ENCODE results near the gene GNAQ.
A peak's percentile ranks its signal among the peaks of the same experiment; 100 is the strongest.
"Not testable (repeated sequence)": the region's sequence is repeated elsewhere in the genome, so short reads cannot be mapped to it uniquely, and the experiment has no call there.

GNAQ gene

DNA sequence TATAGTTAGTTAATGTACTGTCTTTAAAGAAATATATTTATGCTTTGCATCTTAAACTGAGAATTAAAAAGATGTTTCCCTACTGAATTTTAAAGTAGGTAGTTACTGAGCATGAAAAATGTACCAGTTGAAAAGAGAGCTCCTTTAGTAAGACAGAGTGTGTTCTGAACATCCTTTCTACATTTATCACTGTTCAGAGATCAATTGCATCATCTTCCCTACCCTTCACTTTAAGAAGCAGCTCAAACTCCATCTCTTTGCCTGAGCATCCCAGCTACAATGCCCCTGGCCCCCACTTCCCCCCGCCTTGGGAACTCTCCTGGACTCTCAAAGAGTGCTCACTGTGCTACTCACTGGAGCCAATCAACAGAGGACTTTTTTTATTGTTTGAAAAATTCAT lies 164.7 kb downstream of the GNAQ start:
- no peak for DNase-seq

DNA sequence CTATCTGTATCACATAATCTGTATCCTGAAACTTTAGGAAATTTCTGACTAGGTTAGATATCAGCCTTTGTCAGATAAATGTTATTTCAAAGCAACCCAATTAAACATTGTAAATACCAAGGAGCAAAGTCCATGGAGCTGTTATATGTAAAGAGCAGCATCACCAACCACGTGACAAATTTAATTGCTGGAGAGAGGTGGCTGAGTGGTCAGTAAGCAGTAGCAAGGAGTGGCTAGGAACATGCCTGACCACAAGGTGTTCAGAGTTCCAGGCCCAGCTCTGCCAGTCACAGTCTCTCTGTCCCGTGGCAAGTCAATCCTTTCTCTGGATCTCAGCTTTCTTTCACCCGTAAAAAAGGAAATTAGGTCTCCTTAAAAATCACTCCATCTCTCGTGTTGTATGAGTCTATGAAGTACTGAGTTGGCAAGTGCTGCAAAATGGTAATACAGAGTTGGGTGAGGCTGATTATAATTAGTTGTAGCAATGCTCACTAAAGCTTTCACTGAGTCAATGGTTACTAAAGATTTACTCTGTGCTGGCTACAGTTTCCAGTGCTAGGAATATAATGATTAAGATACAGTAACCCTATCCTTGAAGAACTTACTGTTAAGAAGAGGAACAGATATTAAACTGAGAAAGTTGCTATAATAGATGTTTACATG lies 166.1 kb downstream of the GNAQ start:
- DNase-seq: no peak

DNA sequence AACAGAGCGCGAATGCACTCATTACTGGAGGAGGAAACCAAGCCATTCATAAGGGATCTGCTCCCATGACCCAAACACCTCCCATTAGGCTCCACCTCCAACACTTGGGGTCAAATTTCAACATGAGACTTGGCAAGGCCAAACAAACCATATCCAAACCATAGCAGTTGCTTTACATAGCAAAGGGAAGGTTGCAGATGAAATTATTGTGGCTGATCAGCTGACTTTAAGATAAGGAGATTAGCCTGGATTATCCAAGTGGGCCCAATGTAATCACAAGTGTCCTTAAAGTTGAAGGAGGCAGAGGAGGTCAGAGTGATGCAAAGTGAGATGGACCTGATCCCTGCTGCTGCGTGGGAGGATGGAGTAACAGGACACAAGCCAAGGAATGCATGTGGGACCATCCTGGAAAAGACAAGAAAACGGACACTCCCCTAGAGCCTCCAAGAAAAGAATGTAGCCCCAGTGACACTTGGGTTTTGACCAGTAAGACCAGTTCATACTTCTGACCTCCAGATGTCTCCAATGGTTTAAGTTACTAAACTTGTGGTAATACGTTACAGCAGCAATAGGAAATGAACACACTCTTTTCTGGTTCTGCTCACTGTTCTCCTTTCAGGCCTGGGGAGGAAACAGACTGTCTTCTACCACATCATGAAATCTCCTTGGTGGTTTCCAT lies 167.3 kb downstream of the GNAQ start:
- DNase-seq: peak; percentile 61 to 75 (median 75)

DNA sequence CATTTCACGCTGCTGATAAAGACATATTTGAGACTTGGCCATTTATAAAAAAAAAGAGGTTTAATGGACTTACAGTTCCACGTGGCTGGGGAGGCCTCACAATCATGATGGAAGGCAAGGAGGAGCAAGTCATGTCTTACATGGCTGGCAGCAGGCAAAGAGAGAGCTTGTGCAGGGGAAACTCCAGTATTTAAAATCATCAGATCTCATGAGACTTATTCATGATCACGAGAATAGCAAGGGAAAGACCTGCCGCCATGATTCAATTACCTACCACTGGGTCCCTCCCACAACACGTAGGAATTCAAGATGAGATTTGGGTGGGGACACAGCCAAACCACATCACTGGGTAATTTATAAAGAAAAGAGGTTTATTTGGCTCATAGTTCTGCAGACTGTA lies 168.0 kb downstream of the GNAQ start:
- DNase-seq: not testable (repeated sequence)

DNA sequence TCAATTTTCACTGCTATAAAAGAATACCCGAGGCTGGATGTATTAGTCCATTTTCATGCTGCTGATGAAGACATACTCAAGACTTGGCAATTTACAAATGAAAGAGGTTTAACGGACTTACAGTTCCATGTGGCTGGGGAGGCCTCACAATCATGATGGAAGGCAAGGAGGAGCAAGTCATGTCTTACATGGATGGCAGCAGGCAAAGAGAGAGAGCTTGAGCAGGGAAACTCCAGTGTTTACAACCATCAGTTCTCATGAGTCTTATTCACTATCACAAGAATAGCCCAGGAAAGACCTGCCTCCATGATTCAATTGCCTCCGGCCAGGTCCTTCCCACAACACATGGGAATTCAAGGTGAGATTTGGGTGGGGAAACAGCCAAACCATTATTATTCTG lies 170.7 kb downstream of the GNAQ start:
- DNase-seq: not testable (repeated sequence)

DNA sequence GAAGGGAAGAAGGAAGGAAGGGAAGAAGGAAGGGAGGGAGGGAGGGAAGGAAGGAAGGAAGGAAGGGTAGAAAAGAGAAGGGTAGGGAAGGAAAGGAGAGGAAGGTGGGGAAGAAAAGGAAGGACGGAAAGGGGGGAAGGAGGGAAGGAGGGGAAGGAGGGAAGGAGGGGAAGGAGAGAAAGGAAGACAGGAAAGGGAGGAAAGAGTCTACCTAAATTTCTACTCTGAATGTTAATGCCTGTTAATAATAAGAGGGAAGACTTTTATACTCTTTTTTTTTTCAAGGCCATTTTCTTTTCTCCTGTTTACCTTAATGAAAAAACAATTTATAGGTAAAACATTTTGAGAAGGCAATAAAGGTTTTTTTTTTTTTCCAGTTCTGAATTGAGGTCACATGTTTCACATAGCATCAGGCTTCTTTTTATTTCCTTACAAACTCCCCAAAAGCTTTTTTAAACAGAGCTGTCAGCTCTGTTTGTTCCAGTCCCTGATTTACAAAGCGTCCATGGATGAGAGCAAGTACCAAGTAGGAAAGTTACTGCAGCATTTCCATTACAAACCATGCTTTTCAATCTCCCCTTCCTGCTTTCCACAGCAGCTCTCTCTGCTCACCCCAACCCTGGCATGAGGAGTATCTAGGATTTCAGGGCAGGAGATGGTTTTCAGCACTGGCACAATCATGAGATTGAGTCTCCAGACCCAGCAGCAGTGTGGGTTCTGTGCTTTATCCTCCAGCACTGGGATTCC lies 173.9 kb downstream of the GNAQ start:
- no peak for DNase-seq

DNA sequence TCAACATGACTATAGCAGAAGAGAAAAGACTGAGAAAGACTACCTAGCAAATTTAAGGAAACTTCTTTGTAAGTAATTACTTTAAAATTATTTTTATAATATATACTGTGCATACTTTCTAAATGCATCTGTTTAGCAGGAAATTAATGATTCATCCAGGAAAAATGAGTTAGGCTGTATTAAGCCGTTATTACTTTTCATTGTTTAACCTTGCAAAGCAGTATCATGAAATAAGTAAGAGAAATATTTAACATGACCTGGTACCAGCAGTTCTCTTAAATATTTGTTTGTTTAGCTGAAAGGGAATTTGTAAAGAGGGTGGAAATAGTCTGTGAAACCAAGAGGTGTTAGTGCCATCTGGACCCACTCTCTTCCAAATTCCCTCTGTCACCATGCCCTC lies 175.0 kb downstream of the GNAQ start:
- DNase-seq: no peak

DNA sequence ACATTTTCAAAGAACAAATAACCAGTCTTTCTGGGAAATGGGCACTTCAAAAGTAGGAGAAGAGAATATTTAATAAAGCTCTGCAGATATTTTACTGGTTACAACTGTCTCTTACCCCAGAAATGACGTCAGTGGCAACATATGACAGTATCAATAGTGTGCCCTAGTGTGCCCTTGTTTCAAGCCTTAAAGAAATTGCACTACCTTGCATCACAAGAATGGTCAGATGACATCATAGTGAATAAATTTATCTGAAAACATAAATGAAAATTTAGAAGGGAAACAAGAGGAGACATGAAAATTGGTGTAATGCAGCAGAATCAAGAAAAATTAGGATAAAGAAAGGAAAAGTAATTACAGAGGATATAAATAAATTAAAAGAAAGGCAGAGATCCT lies 176.7 kb downstream of the GNAQ start:
- peak in 1 of 3 donors; percentile 26 for DNase-seq

DNA sequence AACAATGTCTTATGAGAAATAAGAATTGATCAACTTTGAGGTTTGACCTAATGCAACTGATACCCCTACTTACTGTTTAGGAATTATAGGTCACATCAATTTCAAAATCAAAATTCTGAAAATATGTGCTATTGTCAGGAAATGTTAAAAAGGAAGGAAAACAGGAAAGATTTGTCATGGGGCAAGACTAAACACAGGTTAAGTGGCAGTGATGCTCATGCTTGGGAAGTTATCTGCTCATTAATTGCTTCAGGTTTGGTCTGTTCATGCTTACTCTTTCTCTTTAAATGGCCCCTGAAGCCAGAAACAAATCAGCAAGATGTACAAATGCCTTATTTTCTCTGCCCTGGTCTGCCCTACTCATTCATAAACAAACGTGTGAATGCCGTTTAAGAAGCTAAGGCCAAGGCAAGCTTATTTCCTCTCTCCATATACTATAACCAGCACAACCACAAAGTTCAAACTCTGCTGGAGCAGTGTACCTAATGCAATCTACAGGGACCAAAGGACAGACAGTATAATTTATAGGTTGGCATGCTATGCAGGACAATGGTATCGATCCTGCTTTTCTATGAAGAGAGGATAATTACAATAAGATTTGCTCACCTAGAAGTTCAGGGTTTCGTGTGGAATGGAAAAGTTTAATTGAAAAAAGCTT lies 177.2 kb downstream of the GNAQ start:
- no peak for DNase-seq

DNA sequence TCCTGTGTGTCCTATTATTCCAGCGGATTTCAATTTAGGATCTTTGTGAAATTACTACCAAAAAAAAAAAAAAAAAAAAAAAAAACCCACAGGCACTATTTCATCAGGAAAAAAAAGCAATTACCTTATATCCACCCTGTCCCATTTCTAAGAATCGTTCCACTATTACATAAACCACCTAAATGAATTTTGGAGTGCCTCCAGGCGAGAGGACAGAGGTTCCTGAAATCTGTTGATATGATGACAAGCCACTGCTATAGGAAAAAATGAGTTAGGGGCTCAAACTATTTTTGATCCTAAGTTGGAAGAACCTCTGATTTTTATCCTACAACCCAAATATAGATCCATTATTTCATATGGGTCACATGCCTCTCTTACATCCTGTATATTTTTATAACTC lies 177.9 kb downstream of the GNAQ start:
- no peak for DNase-seq

DNA sequence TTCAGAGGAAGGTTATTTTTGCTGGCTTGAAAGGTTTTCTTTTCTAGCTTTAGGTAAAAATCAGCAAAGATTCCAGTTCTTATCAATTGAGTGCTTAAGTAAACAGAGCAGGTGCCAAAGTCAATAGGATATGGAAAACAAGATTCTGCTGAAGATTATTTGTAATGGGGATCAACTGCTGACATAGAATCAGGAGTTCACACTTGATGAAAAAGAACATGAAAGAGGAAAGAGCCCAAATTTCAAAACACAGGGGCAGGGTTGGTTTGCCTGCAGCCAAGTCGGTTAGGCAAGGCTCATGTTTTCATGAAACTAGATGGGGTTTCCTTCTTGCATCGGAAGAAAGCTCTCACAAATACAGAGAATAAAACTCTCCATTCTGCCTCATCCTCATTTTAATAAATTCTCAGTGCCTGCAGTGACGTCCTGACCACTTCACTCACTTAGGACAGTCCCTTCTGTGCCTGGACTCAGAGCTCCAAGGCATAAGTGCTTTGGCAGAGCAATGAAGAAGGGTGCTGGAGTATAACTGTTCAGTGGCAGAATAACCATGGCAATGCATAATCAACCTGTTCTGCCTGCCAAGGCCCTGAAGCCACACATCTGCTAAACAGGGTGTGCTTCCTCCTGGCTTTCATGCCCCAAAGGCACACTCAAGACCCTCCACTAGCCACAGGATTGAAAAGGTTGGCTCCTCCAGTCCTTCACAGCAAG lies 179.6 kb downstream of the GNAQ start:
- peak; percentile 53 to 59 (median 58) for DNase-seq

DNA sequence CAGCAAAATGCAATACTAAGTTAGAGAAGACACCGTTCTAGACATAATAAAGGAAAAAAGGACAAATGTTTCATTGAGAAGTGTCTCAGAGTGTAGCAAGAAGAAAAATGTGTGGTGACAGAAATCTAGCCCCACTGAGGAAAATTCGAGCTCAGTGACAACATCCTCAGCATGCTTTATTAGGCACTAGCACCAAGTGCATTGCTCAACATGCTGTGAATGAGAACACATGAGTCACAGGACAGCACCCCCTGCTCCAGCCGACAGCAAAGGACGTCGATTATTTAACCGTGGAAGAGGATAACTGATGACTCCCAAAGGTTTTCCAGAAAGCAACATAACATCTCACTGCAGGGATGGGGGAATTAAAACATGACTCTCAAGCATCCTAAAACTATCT lies 182.7 kb downstream of the GNAQ start:
- peak; percentile 81 to 90 (median 88) for DNase-seq

DNA sequence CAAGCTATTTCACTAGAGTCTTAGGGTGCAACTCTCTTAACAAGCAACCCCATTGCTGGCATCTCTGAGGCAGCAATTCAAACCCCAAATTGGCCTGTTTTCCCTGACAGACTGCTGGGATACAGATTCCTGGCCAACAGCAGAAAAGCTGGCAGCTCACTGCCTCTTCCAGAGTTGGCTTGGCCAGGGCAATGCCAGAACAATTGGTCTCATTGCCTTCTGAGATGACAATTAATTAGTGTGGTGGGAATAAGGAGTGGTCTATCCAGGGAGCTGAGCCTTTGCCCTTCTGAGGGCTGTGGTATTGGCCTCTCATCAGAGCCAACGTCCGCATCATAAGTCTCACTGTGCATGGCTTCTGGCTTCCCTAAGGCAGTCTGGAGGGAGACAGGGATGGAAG lies 183.2 kb downstream of the GNAQ start:
- no peak for DNase-seq

DNA sequence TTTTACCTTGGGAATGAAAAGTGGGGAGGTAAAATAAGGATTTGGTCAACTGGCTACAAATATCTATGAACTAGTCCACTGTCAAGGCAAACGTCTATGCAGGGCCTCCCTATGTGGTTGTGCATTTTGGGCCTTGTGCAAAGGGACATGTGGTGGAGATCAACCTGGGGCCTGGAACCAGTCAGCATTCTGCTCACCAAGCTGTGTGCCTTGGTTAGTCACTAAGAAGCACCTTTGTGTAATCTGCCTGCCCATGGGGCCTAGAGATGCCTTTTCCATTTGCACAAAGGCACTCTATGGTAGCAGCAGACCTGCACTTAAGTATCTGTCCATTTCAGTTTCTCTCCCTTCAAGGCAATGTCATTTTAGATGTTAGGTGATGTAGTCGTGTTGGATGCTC lies 184.0 kb downstream of the GNAQ start:
- DNase-seq: no peak

DNA sequence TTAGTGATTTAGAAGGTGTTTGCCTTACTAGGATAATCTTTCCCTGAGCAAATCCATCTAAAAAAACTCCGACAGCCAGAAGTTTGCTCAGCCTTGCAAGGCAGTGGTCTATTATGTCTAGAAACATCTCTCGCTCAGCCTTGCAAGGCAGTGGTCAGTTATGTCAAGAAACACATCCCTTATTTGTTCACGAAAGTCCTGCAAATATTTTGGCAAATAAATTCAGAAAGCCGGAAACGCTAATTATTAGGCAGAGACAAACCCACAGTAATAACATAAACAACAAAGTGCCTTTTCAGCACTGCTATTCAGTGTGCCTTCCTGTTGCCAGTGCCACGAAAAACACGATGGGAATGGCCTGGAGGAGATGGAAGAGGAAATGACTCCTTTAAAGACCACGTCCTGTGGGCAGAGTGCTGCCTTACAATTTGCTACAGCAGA lies 184.5 kb downstream of the GNAQ start:
- DNase-seq: peak in 1 of 3 donors; percentile 15

DNA sequence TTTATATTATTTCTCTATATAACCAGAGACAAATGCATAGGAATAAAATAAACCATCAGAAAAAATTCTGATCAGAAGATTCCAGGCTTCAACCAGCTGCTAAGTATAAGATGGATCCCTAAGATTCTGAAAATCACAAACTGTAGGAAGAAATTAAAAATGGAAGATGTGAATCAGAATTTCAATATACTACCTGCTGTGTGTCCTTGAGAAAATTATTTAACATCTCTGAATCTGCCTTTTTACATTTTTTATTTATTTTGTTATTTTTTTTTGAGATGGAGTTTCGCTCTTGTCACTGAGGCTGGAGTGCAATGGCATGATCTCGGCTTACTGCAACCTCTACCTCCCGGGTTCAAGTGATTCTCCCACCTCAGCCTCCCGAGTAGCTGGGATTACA lies 187.2 kb downstream of the GNAQ start:
- no peak for DNase-seq

DNA sequence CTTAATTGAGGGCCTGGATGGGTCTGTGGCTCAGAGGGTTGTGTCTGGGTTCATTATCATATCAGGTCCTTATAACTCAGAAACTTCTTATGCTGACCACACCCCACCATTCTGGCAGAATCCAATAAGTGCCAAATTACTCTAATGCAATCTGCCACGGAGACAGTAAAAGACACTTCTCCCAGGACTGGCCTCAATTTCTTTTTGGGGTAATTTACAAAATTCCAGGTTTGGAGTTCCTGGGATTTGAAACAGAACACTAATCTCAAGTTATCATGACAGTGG lies 187.8 kb downstream of the GNAQ start:
- no peak for DNase-seq

DNA sequence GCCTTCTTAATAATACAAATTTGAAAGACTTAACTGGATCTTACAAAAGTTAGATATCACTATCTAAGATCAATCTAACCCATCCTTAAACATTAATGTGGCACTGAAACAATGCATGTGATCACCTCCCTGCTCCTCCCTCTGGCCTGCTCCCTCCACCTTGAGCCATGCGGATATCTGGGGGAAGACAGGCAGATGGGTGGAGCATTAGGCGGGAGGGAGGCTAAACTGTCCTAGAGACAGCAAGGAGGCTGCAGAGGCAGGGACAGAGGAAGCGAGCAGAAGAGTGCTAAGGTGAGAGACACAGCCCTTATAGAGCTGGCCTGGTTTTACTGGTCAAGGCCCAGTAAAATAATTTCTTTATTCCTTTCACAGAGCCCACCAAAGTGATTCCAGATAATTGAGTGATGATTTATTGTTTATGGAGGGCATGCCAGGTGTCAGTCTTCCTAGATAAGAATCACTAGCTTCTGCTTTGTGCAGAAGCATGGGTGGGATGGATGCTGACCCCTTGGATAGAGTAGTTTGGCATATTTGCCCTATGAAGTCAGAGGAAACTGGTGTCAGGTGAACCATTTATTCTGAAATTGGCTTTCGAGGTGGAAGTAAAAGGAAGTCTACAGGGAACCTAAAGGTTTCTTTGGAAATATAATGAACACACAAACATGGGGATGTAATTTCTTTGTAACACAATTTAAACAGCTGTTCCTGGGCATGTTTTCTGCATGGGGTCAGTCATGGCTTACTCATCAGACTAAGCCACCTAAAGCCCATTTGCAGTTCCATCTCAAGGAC lies 188.3 kb downstream of the GNAQ start:
- no peak for DNase-seq

DNA sequence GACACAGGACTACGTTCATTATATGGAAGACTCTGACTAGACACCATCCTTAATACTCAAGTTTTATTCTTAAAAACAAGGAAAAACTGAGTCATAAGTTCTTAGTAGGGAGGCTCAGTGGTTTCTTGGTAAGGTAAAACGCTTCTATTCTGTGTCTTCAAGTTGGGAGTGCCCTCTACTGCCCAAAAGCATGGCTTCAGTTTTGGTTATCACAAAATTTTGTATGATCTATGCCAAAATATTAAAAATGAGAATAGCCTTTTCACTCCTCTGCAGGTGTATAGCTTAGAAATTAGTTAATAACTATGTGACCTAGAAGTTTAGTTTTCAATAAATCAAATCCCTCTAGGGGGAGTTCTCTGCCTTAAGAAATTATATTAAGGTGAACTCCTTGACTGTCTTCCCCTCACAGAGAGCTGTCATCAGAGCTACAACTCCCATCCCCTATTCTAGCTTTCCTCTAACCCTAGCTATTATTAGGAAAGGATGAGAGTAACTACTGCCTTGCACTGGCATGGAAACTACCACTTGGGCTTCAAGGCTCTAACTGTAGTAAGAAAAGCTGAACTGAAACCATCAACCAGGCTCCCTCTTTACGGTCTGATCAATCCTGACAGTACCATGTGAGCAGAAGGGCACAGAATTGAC lies 189.7 kb downstream of the GNAQ start:
- DNase-seq: peak; percentile 32 to 37 (median 37)

DNA sequence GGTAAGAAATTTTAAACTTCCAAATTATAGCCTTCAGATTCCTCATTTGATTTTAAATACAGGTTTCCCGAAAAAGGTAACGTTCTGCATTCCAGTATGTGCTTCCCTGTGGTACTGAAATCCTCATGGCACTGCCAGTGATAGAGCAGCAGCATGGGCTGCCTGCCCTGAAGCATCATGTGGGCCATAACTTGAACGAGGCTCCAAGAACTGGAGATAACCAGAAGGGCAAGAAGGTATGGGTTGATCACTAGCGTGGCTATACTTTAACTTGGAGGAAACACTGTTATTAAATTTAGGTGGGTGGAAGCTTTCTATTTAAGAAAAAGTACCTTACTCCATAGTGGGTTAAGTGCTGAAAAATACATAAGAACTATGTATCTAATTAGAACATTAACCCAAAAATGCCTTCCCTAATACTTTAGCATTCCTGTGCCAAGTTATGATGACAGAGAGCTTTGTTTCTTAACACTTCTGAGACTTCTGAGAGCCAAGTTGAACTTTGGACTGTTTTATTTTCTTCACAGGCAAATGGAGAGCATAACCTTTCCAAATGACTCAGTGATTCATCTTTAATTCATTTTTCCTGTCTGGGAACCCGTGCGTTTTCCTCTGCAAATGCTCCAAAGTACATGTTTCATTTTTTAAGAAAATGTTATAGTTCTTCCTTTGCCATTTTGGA lies 192.0 kb downstream of the GNAQ start:
- DNase-seq: no peak

DNA sequence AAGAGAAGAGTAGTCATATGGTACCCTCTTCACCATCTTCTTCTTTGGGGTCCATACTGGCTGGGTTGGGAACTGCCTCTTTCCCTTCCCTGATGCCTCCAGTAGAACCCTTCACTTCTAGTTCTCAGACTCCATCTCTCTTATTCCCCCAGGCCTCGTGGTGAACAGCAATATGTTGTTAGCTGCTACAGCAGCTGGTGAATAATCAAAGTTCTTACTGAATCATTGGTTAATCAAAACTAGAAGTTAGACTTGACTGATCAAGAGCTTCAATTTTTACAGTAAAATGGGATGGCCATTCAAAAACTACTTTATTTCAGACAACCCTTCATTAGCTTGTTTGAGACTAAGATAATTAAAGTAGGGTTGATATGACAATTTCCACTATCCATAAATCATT lies 192.6 kb downstream of the GNAQ start:
- no peak for DNase-seq

Measured in suppressor macrophage treated with lipopolysaccharide for 1 hour (primary cell).